GM18517 (cell line): ENCODE results near the gene TMC1.
A peak's percentile ranks its signal among the peaks of the same experiment; 100 is the strongest.

Experiments
- ATAC-seq: cut with Tn5 transposase; IDR thresholded peaks from one replicate; pipeline ENCODE4 v1.9.1; 2021; ENCODE audit warnings: mild to moderate bottlenecking, moderate library complexity; ENCODE audit not compliant: unreplicated experiment

The TMC1 gene

DNA sequence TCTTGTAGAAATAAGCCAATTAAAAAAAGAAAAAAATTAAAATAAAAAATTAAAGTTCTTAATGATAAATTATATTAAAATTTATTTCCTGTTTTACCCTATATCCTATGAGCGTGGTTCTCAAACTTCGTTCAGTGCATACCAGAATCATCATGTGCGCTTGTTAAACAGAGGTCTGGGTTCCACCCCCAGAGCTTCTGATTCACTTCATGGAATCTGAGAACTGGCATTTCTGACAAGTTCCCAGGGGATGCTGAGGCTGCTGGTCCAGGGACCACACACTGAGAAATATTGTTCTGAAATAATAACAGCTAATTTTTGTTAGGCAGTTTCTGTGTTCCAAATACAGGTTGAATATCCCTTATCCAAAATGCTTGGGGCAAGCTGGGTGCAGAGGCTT is 79.3 kb downstream of the TMC1 start:
- ATAC-seq, result no peak

DNA sequence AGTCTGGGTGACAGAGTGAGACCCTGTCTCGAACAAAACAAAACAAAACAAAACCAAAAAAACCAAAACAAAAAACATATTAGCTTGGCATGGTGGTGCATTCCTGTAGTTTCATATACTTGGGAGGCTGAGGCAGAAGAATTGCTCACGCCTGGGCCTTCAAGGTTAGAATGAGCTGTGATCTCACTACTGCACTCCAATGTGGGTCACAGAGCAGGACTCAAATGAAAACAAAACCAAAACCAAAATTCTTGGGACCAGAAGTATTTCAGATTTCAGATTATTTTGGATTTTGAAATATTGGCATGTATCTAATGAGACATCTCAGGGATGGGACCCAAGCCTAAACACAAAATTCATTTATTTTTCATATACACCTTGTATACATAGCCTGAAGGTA is 80.2 kb downstream of the TMC1 start:
- no peak for ATAC-seq

DNA sequence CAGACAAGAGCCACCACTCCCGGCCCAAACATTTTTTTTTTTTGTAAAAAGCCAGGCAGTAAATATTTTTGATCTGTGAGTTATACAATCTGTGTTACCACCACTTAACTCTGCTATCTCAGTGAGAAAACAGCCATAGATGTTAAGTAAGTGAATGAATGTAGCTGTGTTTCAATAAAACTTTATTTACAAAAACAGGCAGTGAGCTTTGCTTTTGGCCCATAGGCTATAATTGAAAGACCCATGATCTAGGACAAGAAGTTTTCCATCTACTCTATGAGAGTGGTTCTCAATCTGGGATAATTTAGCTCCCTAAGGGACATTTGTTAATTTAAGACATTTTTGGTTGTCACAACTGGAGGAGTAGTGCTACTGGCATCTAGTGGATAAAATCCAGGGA is 91.0 kb downstream of the TMC1 start:
- no peak for ATAC-seq

DNA sequence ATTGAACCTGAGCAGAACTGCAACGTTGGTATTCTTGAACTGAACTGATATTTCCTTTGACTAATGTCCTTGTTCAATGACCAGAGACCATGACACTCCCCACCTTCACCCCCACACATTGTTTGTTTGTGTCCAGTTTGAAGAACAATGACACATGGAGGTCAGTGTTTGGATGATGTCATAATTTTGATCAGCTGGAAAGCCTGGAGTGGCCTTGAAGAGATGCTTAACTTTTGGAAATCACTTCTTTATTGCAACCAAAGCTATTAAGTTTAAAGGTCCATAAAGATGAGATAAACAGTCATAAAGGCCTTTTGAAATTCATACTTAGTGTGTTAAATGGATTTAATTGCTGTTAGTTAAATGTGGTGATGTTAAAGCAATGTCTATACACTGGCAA is 92.7 kb downstream of the TMC1 start:
- ATAC-seq, result no peak

DNA sequence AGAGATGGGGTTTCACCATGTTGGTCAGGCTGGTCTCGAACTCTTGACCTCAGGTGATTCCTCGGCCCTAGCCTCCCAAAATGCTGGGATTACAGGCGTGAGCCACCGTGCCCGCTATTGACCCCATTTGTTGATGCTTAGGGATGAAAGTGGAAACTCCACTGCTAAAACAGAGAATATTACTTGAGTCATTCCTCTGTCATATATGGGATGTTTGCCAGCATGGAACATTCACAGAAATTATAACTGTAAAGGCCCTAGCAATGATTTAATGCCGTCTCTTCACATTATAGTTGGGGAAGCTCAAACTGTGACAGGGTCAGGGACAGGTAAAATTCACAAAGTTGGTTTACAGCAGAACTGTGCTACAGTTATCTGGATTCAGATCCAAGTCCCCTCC is 94.5 kb downstream of the TMC1 start:
- no peak for ATAC-seq

DNA sequence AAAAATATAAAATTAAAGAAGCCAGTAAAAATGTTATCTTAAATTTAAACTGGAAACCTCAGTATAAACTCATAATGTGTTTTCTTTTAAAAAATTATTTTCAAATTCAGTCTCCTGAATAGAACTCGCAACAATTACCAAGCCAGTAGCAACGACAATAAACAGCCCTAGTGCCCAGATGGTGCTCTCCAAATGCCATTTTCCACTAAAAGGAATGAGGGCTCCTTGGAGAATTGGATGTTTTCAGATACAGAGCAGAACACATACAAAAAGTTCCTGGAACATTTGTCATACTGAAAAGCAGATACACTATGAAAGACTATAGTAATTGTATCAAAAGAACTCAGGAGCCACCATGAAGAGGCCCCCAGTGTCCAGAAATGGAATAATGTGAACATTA is 97.4 kb downstream of the TMC1 start:
- ATAC-seq, result no peak

DNA sequence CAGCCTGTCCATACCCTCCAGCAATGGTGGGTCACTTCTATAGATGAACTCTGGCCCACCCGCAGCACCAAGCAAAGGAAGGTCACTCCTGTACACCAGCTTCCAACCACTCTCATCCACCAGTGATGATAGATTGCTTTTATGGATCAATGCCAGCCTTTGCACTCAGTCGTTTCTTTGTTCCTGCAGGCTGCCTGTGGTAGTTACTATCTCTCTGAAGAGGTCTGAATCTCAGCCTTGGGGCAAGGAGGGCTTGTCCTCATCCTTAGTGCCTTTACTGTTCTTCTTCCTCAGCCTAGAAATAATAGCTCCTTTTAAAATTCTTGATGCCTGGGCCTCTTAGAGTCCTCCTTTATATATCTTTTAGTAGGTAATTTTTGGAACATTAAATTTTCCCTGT is 100.8 kb downstream of the TMC1 start:
- no peak for ATAC-seq

DNA sequence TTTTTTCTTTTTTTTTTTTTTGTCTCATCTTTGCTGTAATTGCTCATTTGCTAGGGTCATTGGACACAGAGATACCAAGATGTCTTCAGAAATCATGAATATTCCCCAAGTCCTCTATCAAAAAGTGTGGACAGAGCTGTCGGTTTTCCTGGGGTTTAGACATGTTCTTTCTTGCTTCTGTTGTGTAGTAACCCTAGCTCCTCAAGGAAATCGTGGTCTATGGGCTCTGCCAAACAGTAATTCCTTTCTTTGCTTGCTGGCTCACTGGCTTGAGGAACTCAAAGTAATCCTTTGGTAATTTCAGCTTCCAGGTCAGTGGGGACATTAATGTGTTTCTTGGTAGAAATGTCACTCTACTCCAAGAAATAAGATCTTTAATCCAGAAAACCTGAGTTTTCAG is 101.7 kb downstream of the TMC1 start:
- ATAC-seq, result no peak

DNA sequence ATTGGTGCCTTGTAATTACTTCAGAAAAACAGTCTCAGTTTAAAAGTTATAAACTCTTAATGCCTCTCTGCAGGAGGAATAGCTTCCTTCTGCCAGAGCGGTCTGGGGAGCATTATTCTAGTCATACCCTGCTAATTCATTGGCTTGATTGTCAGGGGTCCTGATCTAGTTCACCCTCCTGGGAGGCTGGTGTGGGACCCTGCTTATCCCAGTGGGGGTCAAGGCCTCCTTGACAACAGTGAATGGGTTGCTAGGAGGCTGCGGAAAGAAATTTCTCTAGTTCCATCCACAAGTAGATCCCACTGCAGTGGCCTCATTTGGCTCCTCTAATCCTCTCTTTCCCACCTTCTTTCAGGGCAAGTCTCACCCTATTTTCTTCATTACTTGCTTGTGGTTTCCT is 105.7 kb downstream of the TMC1 start:
- no peak for ATAC-seq

DNA sequence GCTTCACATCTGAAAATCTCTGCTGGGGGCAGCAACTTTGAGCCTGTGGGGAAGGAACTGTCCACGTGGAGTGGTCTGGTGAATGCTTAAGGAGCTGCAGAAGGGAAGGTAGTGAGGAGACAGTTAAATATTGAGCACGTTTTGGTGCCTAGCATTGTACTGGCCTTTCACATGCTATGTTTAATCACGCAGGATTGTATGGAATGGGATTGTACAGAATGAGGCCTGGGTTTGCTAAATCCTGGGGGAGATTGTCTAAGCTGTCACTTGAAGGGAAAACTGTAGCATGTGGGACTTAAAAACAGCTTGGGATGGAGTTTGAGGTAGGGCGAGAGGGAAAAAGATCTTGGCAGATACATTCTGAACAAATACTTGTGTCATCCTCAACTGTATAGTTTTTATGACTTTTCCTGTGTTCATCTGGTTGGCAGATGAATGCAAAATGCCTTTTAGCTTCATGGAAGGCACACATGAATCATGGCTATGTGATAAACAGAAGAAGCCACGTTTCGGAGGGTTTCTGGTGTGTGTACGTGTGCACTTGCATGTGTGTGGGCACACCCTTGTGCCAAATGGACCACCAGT is 106.6 kb downstream of the TMC1 start:
- no peak for ATAC-seq

DNA sequence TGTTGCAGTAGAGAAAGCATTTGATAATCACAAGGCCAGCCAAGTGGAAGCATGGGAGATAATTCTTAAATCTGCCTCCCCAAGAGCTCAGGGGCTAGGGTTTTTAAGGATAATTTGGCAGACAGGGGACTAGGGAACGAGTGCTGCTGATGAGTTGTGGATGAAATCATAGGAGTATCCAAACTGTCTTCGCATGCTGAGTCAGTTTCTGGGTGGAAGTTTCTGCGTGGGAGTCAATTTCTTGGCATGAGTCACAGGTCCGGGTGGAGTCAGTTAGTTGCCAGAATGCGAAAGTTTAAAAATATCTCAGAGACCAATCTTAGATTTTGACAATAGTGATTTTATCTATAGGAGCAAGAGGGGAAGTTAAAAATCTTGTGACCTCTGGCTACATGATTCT is 112.6 kb downstream of the TMC1 start:
- ATAC-seq, result no peak

DNA sequence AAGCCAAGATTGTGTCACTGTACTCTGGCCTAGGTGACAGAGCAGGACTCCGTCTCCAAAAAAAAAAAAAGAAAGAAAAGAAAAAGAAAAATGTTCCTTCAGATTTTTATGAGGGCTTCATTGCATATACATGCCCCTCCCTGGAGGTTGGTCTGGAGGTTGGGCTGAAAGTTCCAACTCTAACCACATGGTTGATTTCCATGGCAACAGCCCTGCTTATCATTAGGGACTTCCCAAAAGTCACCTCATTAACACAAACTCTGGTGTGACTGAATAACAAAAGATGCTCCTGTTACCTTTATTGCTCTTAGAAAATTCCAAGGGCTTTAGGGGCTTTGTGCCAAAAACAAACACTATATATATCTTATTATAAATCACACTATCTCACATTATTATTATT is 113.8 kb downstream of the TMC1 start:
- ATAC-seq, result peak; percentile 97

DNA sequence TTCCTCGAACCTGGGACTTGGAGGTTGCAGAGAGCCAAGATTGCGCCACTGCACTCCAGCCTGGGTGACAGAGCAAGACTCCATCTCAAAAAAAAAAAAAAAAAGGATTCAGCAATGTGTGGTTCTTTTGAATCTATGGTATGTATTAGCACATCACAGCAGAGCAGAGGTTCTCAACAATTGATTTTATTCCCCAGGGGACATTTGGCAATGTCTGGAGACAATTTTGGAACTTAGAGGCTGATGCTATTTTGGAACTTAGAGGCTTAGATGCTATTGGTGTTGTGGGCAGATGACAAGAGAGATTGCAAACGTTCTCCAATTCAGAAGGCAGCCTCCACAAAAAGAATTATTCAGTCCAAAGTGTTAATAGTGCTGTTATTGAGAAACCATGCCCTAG is 115.2 kb downstream of the TMC1 start:
- no peak for ATAC-seq

DNA sequence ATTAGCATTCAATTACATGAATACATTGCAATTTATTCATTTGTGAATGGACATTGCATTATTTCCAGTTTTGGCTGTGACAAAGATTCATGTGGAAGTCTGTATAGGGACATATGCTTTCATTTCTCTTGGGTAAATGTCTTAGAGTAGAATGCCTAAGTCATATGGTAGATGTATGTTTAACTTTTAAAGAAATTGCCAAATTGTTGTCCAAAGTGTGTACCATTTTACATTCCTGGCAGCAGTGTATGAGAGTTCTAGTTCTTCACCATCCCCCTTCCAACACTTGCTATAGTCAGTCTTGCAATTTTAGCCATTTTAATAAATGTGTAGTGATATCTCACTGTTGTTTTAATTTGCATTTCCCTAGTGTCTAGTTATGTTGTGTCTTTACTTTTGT is 122.2 kb downstream of the TMC1 start:
- no peak for ATAC-seq

DNA sequence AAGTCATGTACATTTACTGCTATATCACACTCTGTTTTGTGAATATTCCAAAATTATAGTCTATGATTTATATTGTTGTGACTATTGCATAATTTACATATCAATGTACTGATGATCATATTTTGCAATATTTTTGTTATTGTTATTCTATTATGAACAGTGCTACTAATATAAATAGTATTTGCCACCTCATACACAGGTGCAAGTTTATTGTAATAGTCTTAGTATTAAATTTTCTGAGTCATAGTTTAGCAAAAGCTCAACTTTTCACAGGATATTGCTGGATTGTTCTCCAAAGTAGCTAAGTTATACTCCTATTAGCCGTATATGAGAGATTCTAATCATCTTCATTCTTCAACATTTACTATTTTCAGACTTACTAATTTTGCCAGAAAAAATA is 124.7 kb downstream of the TMC1 start:
- ATAC-seq, result no peak

DNA sequence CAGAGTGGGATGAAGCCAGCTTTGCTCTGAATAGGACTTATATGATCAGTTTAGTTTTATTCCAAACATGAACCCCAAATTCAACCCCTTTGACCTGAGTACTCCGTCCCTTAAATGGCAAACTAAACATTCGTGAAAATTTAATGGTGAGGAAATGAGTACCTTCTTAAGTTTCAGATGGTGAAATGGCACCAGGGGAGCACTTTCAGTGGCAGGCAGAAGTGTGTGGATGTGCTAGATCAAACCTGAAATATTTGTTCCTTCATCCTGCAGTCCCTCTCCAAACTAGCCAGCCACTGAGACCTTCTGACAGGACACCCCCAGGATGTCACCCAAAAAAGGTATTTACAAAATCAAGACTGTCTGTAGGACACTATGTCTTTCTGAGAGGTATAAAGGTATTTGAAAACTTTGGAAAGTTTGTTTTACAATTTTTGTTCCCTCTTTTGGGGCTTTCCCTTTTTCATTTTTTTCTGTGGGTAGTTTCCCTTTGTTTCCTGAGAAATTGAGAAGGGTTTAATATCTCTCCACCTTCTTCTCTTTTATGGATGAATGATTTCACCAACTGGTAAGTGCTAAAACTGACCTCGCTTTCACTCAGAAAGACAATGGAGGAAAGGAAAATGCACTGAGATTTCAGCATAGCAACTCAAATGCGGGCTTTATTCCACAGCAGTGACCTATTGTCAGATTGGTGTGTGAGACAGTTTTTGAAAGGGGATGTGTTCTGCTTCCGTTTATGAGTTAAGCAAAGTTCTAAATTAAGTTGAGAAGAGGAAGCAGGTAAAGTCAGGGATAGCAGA is 127.1 kb downstream of the TMC1 start:
- ATAC-seq, result no peak

DNA sequence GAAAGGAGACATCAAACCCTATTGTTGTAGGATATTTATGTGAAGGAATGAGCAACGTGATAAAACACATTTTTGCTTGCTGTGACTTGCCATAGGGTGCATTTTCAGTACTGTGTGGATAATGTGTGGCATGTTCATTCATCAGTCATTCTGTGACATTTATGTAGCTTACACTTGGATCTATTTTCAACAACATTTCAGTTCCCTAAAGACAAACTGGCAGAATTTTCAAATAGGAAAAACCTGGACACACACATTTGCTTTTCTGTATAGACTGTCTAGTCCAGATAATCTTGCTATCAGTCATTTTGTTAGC is 127.7 kb downstream of the TMC1 start:
- ATAC-seq, result no peak

DNA sequence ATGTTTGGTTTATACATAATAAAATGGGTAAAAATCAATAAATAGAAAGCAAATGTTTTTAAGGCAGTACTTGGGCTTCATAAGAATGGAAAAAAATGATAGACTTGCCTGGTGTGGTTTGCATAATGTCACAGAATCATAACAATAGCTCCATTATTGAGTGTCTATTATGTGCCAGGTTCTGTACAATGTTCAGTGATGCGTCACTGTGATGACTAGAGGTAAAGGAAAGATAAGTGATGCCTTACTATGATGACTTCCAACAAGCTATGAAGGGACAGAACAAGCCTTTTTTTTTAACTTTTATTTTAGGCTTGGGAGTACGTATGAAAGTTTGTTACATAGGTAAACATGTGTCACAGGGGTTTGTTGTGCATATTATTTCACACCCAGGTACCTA is 128.8 kb downstream of the TMC1 start:
- no peak for ATAC-seq

DNA sequence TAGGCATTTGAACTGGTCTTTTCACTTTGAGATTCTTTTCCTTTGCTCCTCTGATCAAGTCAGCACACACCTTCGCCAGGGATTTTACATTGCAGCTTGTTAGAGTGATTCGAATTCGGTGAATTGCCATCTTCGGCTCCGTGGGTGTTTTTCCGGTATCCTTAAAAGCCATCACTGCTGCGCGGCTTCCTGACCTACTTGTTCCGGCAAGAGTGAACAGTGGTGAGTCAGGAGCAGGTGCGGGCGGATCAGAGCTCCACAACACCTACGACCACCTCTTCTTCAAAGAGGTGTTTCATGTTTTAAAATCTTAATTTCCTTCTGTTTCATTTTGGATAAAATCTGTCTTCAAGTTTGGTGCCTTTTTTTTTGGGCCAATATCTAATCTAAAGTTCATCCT is 134.6 kb downstream of the TMC1 start:
- ATAC-seq, result no peak

DNA sequence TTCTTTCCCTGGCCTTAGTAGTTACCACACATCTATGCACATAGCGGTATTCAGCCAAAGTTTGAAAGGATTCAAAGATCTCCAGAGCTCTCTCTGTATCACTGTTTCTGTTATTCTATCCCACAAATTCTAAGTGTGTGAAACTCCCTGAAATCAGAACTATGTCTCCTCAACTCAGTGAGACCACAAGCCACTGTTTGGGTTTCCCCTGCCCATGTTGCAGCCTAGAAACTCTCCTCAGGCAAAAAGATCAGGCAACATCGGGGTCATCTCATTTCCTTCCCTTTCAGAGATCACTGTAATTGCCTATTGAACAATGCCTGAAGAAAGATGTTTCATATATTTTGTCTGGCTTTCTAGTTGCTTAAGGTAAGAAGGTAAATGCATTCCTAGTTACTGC is 135.6 kb downstream of the TMC1 start:
- no peak for ATAC-seq

DNA sequence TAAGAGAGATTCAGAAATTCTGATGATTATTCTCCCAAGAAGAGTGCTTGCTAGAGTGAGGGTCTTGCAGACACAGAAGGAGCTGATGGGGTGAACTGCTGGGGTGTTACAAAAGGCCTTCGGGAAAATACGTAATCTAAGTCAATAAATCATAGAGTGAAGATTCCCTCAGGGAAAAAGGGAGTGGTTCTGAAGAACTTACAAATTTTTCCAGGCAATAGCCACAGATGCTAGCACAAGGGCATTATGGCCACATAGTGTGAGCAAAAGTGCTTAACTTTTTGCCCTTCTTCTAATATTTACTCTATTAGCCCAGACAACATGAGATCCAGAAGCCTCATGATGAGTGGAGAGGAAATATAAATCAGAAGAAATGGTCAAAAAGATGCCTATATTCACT is 137.3 kb downstream of the TMC1 start:
- ATAC-seq, result no peak

DNA sequence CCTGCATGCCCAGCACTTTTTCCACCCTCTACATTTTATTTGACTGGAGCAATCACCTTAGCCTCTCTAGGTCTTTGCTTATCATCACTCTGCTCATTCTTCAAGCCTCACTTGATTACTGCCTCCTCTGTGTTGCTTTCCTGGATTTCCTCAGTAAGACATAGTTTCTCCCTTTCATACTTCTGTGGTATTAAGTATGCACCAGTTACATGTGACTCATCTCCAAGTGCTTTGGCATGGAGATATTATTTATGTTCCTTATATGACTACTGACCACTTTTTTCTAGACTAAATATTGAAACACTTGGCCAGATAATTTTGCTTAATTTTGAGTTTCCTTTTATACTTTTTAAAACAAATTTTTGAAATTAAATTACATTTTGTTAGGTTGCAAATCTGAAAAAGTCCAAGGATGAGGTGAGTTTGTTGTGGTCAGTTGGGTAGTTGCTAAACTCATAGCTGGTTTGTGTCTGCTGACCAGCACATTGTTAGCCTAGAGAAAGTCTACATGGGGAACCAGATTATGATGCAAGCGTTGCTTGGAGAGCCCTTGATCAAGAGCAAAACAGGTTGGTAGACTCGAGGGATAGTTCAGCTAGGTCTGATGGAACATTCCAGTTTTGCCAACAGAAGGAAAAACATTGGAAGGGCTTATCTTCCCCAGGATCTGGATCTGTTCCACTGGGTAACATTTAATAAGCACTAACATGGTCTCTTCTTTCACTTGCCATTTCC is 140.2 kb downstream of the TMC1 start:
- no peak for ATAC-seq
